ENCODE results near the gene ACAP1.
A peak's percentile ranks its signal among the peaks of the same experiment; 100 is the strongest.
"Not testable (repeated sequence)": the region's sequence is repeated elsewhere in the genome, so short reads cannot be mapped to it uniquely, and the experiment has no call there.

The ACAP1 gene

GRCh38 chr17:7329374-7329996 lies 6.8 kb upstream of the ACAP1 start:
- peak overlapping the region; percentile 90 for H3K4me3 ChIP-seq (ENCODE audit: low read depth, low read length)
- DNase-seq (ENCODE audit: low read depth), result peak; percentile 97
- TF ChIP-seq POLR2A (IDR thresholded peaks at IDR 0.05; ENCODE audit: extremely low read depth, insufficient read length) (no peak), CTCF (IDR thresholded peaks at IDR 0.05; ENCODE audit: low read depth, low read length) (no peak), MAX (IDR thresholded peaks at IDR 0.05; ENCODE audit: low read depth, low read length) (peak; percentile 73), MYC (IDR thresholded peaks at IDR 0.05; ENCODE audit: low read depth, low read length) (peak; percentile 63)

- H3K4me3 ChIP-seq (ENCODE audit: low read depth, low read length), result peak overlapping the region; percentile 90
- TF ChIP-seq CTCF (IDR thresholded peaks at IDR 0.05; ENCODE audit: low read depth, low read length) (no peak), MAX (IDR thresholded peaks at IDR 0.05; ENCODE audit: low read depth, low read length) (no peak), MYC (IDR thresholded peaks at IDR 0.05; ENCODE audit: low read depth, low read length) (no peak), POLR2A (IDR thresholded peaks at IDR 0.05; ENCODE audit: extremely low read depth, insufficient read length) (no peak)
- DNase-seq (ENCODE audit: low read depth), result peak; percentile 79
These were observed 6.2 kb upstream of the ACAP1 start for GRCh38 chr17:7329997-7330637.

GRCh38 chr17:7330638-7331015 lies 5.7 kb upstream of the ACAP1 start:
- TF ChIP-seq CTCF (IDR thresholded peaks at IDR 0.05; ENCODE audit: low read depth, low read length), result no peak
- TF ChIP-seq MYC (IDR thresholded peaks at IDR 0.05; ENCODE audit: low read depth, low read length), result no peak
- no peak for TF ChIP-seq MAX (IDR thresholded peaks at IDR 0.05; ENCODE audit: low read depth, low read length)
- no peak for TF ChIP-seq POLR2A (IDR thresholded peaks at IDR 0.05; ENCODE audit: extremely low read depth, insufficient read length)
- no peak for DNase-seq (ENCODE audit: low read depth)

GRCh38 chr17:7332111-7332510 lies 4.2 kb upstream of the ACAP1 start:
- no peak overlapping the region for H3K4me3 ChIP-seq (ENCODE audit: low read depth, low read length)
- TF ChIP-seq MAX (IDR thresholded peaks at IDR 0.05; ENCODE audit: low read depth, low read length) (no peak), POLR2A (IDR thresholded peaks at IDR 0.05; ENCODE audit: extremely low read depth, insufficient read length) (no peak), MYC (IDR thresholded peaks at IDR 0.05; ENCODE audit: low read depth, low read length) (no peak), CTCF (IDR thresholded peaks at IDR 0.05; ENCODE audit: low read depth, low read length) (no peak)
- DNase-seq (ENCODE audit: low read depth), result no peak

More at GRCh38 chr17:7330638-7331015, 5.7 kb upstream of the ACAP1 start:
- H3K4me3 ChIP-seq (ENCODE audit: low read depth, low read length), result no peak overlapping the region

GRCh38 chr17:7332600-7333069 lies 3.7 kb upstream of the ACAP1 start:
- not testable (repeated sequence) for DNase-seq (ENCODE audit: low read depth); H3K4me3 ChIP-seq (ENCODE audit: low read depth, low read length)

- no peak for DNase-seq (ENCODE audit: low read depth)
- TF ChIP-seq POLR2A (IDR thresholded peaks at IDR 0.05; ENCODE audit: extremely low read depth, insufficient read length) (no peak), CTCF (IDR thresholded peaks at IDR 0.05; ENCODE audit: low read depth, low read length) (no peak), MYC (IDR thresholded peaks at IDR 0.05; ENCODE audit: low read depth, low read length) (no peak), MAX (IDR thresholded peaks at IDR 0.05; ENCODE audit: low read depth, low read length) (no peak)
- no peak overlapping the region for H3K4me3 ChIP-seq (ENCODE audit: low read depth, low read length)
These were observed 1.3 kb upstream of the ACAP1 start for GRCh38 chr17:7334938-7335538.

- H3K4me3 ChIP-seq (ENCODE audit: low read depth, low read length), result peak overlapping the region; percentile 77
- not testable (repeated sequence) for DNase-seq (ENCODE audit: low read depth)
These were observed 564 bp upstream of the ACAP1 start for GRCh38 chr17:7335765-7336164.

- not testable (repeated sequence) for DNase-seq (ENCODE audit: low read depth)
- peak overlapping the region; percentile 77 for H3K4me3 ChIP-seq (ENCODE audit: low read depth, low read length)
These were observed 1.3 kb downstream of the ACAP1 start for GRCh38 chr17:7337600-7337999.
